Nephron (organoid): ENCODE data around the gene SPATS1.
"Not testable (repeated sequence)": the region's sequence is repeated elsewhere in the genome, so short reads cannot be mapped to it uniquely, and the experiment has no call there.

ENCODE experiments used
- H3K27ac Mint-ChIP-seq, 3 experiments: 2 replicates each; pipeline ENCODE4 v1.8.0; 2020; ENCODE audit warnings: mixed read lengths in 3 of 3, mild to moderate bottlenecking in 2 of 3, moderate library complexity in 1 of 3
- H3K27me3 Mint-ChIP-seq: 2 replicates; pipeline ENCODE4 v1.8.0; 2021; ENCODE audit warnings: low read depth, mild to moderate bottlenecking, moderate library complexity, mixed read lengths
- H3K36me3 Mint-ChIP-seq: 2 replicates; pipeline ENCODE4 v1.8.0; 2020; ENCODE audit warnings: low read depth, mixed read lengths
- H3K4me1 Mint-ChIP-seq: 2 replicates; pipeline ENCODE4 v1.8.0; 2020; ENCODE audit warnings: mixed read lengths
- H3K4me3 Mint-ChIP-seq, 3 experiments: 2 replicates each; pipeline ENCODE4 v1.8.0; 2020; ENCODE audit warnings: mild to moderate bottlenecking in 3 of 3, mixed read lengths in 3 of 3, moderate library complexity in 2 of 3
- H3K9me3 Mint-ChIP-seq: 2 replicates; pipeline ENCODE4 v1.8.0; 2020; ENCODE audit warnings: mixed read lengths
- CTCF ChIP-seq, 3 experiments: fragments of 200-600 bp; sonication (generic); IDR thresholded peaks; one replicate each; pipeline ENCODE4 v1.5.0; 2021; ENCODE audit warnings: antibody characterized with exemption in 3 of 3; ENCODE audit not compliant: unreplicated experiment in 3 of 3

The SPATS1 gene

DNA sequence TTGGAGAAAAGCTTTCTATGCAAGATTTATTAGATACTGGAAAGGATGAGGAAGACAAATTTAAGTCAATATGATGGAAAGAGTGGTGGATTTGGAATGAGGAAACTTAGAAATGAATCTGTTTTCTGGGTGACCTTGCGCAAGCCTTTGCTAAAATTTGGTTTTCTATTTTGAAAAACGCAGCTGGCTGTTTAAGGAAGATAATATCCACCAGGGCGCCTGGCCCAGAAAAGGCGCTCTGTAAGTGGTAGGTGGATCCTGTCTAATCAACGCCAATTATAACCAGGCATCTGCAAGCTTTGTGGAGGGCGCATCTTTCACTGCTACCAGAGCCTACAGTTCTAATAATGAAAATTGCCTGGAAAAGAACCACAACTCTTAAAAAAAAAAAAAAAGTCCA, 398 bp upstream of the SPATS1 start:
- Mint-ChIP-seq H3K4me3 (no peak overlapping the region), H3K36me3 (no peaks in the 10 kb centered on the region), H3K9me3 (no peaks in the 10 kb centered on the region), H3K27me3 (peaks cover 22% of the 10 kb centered on the region), H3K4me1 (peaks cover 6% of the 10 kb centered on the region), H3K27ac (no peak overlapping the region)
- no peak for TF ChIP-seq CTCF (IDR thresholded peaks at IDR 0.05; ENCODE audit: unreplicated experiment in 3 of 3)

- H3K27me3 Mint-ChIP-seq = peaks cover 20% of the 10 kb centered on the region
- not testable (repeated sequence) for H3K4me3 Mint-ChIP-seq, H3K27ac Mint-ChIP-seq, H3K4me1 Mint-ChIP-seq, H3K9me3 Mint-ChIP-seq, H3K36me3 Mint-ChIP-seq
Observed at GRCh38 chr6:44346818-44347217, 4.4 kb downstream of the SPATS1 start.

DNA sequence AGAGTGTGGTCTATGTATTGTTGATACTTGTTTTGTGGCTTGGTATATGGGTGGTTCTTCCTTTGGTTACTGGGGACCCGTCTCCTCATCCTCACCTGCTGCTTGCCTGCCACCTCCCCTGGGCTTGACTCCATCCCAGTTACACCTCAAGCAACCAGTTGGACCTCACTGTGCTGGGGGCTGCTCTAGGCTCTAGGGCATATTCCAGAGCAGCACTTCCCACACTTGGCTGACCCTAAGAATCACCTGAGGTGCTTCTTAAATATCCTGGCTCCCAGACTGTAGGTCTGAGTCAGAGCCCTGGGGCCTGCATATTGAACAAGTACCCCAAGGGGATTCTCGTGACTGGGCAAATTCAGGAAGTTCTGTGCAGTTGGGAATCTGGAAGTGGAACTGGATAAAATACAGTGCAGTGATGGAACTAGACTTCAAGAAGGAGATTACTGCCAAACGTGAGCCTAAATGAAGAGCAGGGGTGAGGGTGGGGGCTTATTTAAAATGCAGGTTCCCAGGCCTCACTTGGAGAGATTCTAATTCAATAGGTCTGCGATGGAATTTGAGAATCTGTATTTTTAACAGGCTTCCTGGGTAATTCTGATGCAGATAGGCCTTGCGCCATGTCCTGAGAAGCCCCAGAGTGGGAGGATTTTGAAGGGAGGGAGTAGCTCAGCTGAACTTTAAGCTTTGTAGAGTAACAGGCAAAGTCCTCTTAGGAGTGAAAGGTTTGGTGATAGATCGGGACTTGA, 7.6 kb downstream of the SPATS1 start:
- Mint-ChIP-seq H3K36me3 (no peaks in the 10 kb centered on the region), H3K4me1 (no peaks in the 10 kb centered on the region), H3K27me3 (peaks cover 8% of the 10 kb centered on the region), H3K27ac (no peak overlapping the region), H3K4me3 (no peak overlapping the region), H3K9me3 (no peaks in the 10 kb centered on the region)
- TF ChIP-seq CTCF (IDR thresholded peaks at IDR 0.05; ENCODE audit: unreplicated experiment in 3 of 3) = no peak

GRCh38 chr6:44350650-44350994, 8.2 kb downstream of the SPATS1 start:
- not testable (repeated sequence) for H3K27me3 Mint-ChIP-seq, H3K36me3 Mint-ChIP-seq, H3K4me1 Mint-ChIP-seq, H3K27ac Mint-ChIP-seq, H3K9me3 Mint-ChIP-seq, H3K4me3 Mint-ChIP-seq

DNA sequence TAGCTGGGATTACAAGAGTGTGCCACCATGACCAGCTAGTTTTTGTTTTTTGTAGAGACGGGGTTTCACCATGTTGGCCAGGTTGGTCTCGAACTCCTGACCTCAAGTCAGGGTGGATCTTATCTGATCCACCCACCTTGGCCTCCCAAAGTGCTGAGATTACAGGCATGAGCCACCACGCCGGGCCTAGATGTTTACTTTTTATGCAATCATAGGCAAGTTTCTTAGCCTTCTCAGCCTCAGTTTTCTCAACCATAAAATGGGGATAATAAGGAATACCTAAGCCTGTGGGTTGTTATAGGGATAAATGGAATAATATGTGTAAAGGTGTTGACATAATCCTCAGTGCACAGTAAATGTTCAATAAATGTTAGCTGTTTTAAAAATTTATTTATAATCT, 9.8 kb downstream of the SPATS1 start:
- Mint-ChIP-seq H3K9me3 (peaks cover 3% of the 10 kb centered on the region), H3K4me1 (no peaks in the 10 kb centered on the region)
- TF ChIP-seq CTCF (IDR thresholded peaks at IDR 0.05; ENCODE audit: unreplicated experiment in 3 of 3) = no peak

GRCh38 chr6:44353336-44353735, 10.9 kb downstream of the SPATS1 start:
- Mint-ChIP-seq H3K4me1 (no peaks in the 10 kb centered on the region), H3K27ac (no peak overlapping the region), H3K9me3 (peaks cover 3% of the 10 kb centered on the region), H3K36me3 (no peaks in the 10 kb centered on the region), H3K4me3 (no peak overlapping the region), H3K27me3 (peaks cover 12% of the 10 kb centered on the region)
- TF ChIP-seq CTCF (IDR thresholded peaks at IDR 0.05; ENCODE audit: unreplicated experiment in 3 of 3) = no peak

More for the DNA sequence above, 9.8 kb downstream of the SPATS1 start:
- H3K36me3 Mint-ChIP-seq = no peaks in the 10 kb centered on the region
- no peak overlapping the region for H3K27ac Mint-ChIP-seq
- H3K27me3 Mint-ChIP-seq = peaks cover 12% of the 10 kb centered on the region
- H3K4me3 Mint-ChIP-seq = no peak overlapping the region

- no peak for TF ChIP-seq CTCF (IDR thresholded peaks at IDR 0.05; ENCODE audit: unreplicated experiment in 3 of 3)
- H3K36me3 Mint-ChIP-seq = no peaks in the 10 kb centered on the region
- H3K4me1 Mint-ChIP-seq = no peaks in the 10 kb centered on the region
- peaks cover 4% of the 10 kb centered on the region for H3K27me3 Mint-ChIP-seq
- H3K4me3 Mint-ChIP-seq = no peak overlapping the region
- peaks cover 3% of the 10 kb centered on the region for H3K9me3 Mint-ChIP-seq
- H3K27ac Mint-ChIP-seq = no peak overlapping the region
Observed at GRCh38 chr6:44355640-44356039, 13.2 kb downstream of the SPATS1 start.
